GM19452 (cell line): ENCODE data around the gene MATN1.

ENCODE experiments used
- ATAC-seq: cut with Tn5 transposase; IDR thresholded peaks from one replicate; pipeline ENCODE4 v1.9.1; 2021; ENCODE audit not compliant: unreplicated experiment

The MATN1 gene

DNA sequence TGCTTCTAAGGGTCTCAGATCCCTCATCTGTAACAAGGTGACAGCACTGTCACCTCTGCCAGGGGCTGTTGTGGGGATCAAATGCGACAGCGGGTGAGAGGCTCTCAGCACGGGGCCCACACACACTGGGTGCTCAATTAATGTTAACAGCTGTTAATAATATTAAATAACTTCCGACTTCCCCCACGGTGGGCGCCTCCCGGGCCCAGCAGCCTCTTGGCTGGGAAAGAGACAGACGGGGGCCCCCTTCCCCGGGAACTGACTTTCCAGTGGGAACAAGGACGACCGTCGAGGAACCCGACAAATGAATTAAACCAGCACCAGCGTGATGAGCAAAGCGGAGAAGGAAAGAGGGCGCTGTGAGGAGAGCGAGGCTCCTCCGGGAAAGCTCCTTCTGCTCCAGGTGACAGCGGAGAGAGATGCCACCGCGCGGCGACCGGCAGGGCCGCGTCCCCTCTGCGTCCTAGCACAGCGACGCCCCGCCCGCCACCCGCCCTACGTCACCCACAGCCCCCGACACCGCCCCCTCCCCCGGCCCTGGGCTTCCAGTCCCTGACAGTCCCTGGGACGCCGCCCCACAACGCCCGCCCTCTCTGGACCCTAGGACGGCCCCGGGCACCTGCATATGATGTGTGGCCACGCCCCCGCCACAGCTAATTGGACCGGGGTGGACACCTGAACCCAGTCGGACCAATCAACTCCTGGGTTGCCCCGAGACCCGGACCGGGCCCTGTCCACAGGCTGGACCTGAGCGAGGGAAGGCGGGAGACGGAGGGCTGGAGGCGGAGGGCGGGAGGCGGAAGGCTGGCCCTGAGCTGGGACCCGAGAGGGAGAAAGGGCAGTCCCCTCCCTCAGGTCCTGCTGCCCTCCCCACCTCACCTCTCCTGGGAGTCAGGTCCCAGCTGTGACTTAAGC is 38.2 kb downstream of the MATN1 start:
- no peak for ATAC-seq

DNA sequence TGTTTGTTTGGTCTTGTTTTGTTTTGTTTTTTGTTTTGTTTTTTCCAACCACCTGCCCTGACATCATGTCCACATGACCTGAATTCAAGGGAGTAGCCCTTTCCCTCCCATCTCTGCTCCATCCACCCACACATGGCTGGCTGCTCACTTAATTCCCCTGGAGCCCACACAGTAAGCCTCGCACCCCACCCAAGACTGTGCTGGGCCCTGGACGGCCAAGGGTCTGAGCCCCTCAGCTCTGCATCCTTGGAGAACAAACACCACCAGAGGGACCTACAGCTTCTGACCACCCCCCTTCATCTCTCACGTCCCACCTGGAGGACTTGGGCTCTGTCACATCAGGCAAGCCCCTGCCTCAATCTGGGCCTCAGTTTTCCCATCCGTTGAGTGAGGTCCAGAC is 39.1 kb downstream of the MATN1 start:
- ATAC-seq, result no peak

DNA sequence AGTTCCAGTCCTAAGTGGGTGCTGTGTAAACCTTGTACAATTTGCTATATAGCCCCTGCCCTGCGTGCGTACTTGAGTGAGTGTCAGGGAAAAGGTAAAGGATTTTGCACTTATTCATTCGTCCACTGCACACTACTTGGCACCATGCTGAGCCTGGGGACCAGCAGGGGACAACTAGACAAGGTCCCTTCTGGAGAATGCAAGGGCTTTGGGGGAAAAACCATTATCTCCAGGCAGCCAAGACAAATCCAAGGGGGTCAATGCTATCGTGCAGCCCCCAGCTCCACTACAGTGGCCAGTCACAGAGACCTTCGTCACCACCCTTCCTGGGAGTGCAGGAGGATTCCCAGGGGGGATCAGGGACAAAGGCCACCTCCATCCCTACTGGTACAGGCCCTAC is 39.7 kb downstream of the MATN1 start:
- no peak for ATAC-seq

DNA sequence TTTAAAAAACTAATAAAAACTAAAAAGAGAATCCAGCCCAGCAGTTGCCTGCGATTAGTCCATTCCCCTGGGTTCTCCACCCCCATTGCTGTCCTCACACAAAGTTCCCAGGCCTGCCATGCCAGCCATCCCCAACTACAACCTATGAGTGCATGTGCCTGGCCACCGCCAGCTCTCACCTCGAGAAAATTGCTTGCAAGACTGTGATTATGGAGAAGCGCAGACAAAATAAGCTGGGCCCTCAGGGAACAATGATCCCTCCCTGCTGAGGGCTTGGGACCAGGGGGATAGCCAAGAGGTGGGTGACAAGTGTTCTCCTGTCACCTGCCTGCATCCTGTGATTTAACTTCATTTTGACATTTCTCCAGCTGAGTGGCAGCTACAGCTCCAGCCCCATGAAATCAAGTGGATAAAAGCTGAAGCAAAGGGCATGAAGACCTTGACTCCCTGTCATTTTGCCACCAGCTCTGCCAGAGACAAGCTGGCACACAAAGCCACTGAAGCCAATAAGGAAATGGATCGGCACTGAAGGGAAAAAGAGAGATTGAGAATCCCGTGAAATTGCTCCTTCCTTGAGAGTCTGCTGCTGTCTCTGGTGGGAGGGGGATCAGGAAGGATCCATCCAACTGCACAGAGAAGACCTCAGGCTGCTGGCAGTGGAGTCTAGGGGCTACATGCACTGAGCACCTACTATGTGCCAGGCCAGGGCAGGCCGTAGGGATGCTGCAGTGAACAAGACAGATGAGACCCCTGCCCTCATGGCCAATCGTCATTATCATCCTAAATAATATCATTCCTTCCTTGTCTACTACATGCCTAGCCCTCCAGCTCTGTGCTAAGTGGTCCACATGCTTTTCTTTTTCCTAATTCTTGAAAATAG is 40.7 kb downstream of the MATN1 start:
- ATAC-seq, result no peak

DNA sequence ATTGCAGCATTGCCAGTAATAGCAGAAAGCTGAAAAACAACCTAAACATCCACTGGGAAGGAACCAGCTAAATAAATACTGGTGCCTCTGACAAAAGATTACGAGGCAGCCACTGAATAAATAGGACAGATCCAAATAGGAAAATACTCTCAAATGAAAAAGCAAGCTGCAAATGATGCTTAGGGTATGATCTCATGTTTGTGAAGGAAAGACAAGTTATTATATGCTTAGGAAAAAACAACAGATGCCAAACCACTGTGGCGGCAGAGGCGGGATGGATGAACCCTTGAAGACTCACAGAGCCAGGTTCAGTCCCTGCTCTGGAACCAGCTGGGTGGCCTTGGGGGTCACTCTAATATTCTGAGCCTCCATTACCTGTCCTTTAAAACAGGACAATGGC is 41.6 kb downstream of the MATN1 start:
- ATAC-seq, result no peak

DNA sequence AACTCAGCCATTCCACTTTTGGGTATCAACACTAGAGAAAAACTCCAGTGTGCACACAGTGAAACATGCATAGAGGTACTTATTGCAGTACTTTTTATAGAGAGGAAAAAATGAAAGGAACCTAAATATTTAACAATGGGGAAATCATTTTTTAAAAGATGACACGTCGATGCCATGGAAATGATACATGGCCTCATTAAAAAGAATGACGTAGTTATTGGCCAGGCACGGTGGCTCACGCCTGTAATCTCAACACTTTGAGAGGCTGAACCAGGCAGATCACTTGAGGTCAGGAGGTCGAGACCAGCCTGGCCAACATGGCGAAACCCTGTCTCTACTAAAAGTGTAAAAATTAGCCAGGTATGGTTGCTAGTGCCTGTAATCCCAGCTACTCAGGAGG is 42.5 kb downstream of the MATN1 start:
- no peak for ATAC-seq

DNA sequence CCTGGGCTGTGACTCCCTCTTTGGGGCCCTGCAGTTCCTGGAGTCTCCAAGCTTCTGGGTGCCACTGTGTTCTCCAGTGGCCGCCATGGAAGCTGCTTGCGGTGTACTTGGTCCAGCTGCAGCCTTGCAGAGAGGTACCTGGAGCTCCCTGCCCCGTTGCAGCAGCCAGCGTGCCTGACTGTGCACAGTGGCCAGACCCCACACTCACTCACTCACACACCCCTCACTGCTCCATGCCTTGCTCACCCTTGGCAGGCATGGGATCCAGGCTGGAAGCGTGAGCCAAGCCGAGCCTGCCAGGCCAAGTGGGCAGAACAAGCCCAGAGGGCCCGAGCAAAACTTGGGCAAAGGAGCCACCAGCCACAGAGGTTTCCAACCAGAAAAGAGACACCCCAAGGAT is 43.0 kb downstream of the MATN1 start:
- ATAC-seq, result no peak

DNA sequence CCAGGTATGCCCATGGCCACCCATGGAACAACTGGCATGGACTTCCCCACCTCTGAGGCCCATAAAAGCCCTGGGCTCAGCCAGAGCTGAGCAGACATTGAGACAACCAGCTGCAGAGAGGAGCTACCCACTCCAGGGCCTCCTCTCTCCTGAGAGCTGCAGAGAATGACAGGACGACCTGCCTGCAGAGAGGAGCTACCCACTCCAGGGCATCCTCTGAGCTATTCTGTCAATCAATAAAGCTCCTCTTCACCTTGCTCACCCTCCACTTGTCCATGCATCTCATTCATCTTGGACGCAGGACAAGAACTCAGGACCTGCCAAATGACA is 43.4 kb downstream of the MATN1 start:
- no peak for ATAC-seq

DNA sequence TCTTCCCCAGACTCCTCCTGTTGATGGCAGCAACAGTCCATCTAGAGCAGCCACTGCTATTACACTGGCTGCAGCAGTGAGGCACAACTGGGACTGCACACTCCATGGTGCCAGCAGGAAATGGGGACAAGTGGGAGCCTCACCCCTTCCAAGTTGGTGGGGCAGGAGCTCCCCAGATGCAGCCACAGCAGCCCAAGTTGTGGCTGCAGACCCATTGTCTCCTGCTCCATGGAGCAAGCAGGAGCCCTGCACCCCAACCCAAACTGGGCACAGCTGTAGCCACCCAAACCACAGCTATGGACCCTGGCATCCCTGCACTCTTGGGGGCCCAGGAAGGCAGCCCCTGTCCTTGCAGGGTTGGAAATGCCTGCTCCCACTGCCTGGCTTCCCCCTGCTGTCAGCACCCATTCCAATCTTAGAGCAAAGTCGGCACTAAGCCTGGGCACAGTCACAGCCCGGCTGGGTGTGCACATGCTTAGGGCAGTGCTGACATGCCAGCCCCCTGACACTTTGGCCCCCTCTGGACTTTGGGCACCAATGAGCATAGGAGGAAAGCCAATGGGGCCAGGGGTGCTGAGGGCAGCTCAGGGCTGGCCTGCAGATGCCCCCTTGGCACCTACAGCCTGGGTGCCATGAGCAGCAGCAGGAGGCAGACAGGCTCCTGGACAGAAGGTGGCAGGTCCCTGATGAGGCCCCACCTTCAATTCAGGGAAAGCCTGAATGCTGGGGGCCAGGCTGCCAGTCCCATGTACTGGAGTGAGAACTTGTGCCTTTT is 44.0 kb downstream of the MATN1 start:
- ATAC-seq, result no peak

DNA sequence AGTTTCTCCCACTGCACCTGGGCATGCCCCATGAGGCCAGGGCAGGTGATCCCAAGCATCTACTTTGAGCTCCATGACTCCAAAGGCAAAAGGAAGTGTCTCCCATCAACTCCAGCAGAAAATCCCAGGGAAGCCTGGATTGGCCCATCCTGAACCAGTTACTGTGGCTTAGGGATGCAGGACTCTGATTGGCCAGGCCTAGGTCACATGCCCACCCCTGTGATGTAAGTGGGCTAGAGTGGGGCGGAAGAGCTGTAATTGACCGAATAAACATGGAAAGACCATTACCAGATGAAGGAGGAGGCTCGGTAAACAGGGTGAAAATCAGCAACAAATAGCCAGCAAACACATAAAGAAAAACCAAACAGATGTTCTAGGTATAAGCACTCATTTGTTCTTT is 45.2 kb downstream of the MATN1 start:
- ATAC-seq, result no peak

DNA sequence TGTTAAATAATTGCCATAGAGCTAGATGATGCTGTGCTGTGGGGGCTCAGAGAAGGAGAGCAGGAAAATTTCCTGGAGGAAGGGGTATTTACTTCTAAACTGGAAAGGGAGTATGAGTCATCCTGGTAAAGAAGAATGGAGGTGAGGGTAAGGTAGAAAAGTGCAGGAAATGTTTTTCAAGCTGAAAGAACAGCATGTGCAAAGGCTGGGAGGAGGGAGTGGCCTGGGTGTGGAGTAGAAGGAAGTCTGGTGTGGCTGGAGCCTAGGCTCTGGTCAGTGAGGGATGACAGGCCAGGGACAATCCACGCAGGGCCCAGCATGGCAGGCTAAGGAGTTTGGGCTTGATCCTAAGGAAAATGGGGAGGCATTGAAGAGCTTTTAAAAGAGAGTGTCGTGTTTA is 45.9 kb downstream of the MATN1 start:
- ATAC-seq, result no peak

DNA sequence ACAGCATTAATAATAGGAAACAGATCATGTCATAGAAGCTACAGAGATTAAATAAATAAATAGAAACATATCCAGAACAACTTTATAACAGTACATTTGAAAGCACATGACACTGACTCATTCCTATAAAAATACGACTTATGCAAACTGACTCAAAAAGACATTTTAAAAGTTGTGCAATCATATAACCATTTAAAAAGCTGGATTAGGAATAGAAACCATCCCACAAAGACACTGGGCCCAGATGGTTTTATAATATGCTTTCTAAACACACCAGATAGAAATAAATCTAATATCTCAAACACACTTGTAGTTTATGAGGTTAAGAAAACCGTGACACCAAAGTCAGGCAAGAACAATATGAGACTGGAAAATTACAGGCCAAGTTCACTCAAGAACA is 47.6 kb downstream of the MATN1 start:
- no peak for ATAC-seq

DNA sequence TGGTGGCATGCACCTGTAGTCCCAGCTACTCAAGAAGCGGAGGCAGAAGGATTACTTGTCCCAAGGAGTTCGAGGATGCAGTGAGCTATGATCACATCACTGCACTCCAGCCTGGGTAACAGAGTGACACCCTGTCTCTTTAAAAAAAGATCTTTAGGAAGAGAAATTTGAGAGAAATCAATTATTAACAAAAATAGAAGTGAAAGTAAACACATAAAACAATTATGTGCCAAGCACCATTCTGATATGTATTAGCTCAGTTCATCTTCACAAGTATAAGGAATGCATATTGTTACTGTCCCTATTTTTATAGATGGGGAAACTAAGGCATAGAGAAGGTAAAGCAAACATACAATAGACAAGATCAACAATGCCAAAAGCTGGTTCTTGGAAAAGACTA is 48.1 kb downstream of the MATN1 start:
- ATAC-seq, result no peak

DNA sequence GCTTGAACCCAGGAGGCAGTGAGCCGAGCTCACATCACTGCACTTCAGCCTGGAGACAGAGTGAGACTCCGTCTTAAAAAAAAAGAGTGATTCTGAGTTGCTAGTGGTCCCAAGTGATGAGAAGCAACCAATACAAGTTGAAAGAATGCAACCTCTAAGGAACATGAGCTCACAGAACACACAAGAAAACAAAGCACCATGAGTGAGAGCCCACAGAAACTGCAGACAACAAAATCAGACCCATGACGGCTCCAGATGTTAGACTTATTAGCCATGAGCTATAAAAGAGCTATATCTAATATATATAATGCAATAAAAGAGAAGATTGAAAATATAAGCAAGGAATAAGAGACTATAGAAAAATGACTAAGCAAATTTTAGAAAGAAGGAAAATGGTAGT is 50.0 kb downstream of the MATN1 start:
- ATAC-seq, result no peak

DNA sequence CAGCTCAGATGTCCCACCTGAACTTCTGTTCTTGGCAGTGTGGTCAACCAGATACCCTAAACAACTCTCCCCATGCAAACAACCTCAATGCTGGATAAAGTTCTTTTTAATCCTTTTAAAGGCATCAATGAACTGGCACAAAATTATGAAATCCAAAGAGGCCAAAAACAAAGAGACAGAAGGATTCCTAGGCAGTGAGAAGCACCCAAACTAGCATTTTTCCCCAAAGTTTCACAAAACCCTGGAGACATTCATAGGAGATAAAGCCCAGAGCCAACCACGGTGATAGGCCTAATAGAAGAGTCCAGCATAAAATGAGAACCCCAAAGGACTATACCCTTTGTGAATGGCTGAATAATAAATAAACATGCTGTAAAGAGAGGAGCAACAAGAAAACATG is 50.7 kb downstream of the MATN1 start:
- no peak for ATAC-seq

DNA sequence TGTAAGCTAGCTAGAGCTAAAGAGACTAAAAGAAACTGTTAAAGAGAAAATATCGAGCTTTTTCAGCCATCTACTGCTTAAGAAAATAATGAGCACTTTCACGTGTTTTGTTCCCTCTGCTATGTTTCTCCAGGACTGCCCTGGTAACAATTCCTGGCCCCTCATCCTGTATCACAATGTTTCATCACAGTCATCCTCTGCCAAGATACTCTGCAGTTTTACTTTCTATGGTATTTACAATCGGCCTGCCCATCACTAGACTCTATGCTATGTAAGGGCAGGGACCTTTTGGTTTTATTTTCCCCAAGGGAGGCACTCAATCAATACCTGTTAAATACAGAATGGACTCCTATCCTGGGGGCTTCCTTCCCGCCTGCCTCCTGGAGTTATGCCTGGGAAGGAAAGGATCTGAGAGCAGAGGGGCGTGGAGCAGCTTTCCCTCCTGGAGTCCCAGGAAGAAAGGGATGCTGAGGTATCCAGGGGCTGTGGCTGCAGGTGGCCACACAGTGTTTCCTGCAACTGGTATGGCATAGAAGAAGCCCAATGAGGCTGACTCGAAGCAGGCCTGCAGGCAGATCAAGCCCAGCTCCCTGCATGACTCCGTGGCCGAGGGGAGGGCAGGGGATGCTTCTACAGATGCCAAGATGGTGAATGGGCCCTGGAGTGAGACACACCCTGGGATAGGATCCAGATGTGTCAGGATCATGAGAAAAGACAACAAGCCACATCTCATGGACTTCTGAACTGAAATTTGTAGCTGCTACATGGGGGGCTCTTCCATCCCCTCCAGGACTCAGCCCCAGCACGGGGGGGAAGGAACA is 52.9 kb downstream of the MATN1 start:
- ATAC-seq, result no peak

DNA sequence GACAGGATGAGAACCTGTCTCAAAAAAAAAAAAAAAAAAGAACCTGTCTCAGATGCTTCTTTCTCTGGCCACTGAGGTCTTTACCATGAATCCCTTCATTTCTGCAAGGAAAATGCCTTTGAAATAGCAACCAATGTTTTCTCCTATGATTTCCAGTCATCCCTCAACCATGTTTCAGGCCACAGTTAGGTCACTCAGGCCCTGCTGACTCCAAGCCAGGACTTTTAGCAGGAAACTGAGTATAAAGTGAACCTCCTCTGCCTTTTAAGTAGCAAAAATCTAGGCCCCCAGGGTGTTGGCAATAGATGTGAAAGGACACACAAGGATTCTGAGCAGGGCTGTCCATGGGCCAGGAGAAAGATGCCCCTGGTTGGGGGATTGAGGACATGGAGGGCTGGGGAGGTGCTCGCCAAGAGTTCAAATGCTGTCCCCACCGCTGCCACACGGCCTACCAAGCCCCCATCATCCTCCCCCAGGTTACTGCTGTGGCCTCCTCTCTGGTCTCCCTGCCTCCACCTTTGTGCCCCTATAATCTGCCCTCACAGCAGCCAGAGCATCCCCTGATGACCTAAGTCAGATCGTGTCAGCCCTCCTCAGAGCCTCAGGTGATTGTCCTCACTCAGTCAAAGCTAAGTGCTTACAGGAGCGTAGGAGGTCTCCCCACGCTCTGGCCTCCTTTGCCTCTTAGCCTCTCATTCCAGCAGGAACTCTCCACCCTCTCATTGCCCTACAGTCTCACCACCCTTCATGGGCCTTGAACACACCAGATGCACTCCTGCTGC is 54.6 kb downstream of the MATN1 start:
- ATAC-seq, result no peak

DNA sequence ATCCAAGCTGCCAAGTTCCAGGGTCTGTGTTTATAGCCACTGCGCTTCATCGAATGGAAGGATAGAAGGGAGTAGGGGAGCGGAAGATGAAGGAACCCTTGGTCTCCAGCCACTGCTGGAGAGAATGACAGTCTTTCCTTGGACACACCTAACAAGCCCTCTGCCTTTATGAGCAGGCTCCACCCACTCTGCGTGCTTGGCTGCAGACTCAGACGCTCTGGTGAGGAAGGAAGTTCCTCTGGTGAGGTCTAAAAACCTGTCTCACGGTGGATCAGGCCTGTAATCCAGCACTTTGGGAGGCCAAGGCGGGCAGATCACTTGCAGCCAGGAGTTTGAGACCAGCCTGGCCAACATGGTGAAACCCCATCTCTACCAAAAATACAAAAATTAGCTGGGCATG is 55.4 kb downstream of the MATN1 start:
- ATAC-seq, result no peak

DNA sequence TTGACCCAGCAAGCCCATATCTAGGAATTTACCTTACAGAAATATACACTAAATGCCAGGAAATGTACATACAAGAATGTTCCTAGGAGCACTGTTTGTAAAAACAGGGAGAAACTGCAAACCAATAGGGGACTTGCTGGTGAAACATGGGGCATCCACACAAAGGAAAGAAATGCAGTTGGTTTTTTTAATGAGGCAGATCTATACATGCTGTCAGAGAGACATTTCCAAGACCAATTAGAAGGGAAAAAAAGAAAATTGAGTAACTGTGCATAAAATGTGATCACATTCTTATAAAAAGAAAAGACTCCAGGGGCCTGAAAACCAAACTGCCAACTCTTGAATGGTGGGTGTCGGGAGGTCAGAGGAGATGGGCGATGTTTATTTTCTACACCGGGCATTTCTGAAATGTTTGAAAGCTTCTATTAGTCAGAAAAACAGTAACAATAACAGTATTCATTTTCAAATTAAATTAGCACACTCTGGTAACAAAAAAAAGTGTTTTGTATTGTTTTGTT is 56.6 kb downstream of the MATN1 start:
- no peak for ATAC-seq
